ENCODE measurements around the gene CCN5.

DNA sequence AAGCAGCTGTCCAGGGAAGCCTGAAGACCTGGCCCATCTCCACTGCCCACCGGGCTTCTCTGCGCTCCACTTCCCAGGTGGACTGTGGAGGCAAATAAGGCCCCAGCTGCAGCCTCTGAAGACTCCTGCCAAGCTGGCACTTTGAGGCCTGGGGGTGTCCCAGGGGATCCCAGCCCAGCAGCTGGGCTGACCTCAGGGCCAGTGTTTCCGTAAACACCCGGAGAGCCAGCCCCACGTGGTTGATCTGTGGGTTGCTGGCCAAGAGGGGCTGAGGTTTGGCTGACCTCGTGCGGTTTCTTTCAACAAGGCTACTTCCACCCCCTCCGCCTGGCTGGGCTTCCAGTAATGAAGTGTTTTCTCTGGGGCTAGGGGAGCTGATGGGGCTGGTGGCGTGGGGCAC is 12.4 kb upstream of the CCN5 start:
- no peak for TF ChIP-seq CTCF (IDR thresholded peaks at IDR 0.05)
- TF ChIP-seq POLR2A (IDR thresholded peaks at IDR 0.05) = no peak

Measured in breast epithelium (tissue), 3 donors.